GM12864 (cell line): ENCODE data around the gene ZNF365.

Source experiments
- DNase-seq: peaks from one replicate; pipeline ENCODE4 v3.0.0-alpha.2; 2011; ENCODE audit warnings: low read depth
- H3K4me3 ChIP-seq: 2 replicates; pipeline ENCODE4 v1.5.1; 2011; ENCODE audit warnings: mild to moderate bottlenecking, low read depth, low read length, control low read depth
- CTCF ChIP-seq: IDR thresholded peaks from 2 replicates; pipeline ENCODE4 v1.5.1; 2011; ENCODE audit warnings: low read depth, mild to moderate bottlenecking, moderate library complexity, low read length, control low read depth, inconsistent platforms; ENCODE audit errors: missing control alignments

Gene ZNF365

GRCh38 chr10:62373995-62374861 lies at the start of gene ZNF365:
ZNF365 (plus strand) TSS chr10:62374369; CDS start chr10:62376194, 1,825 bp downstream.
- H3K4me3 ChIP-seq, result no peak within 1 kb of the TSS; the same call in 1 of the 2 replicates
- TF ChIP-seq CTCF, result no peak
- DNase-seq, result no peak

- no peak overlapping the region for H3K4me3 ChIP-seq
- DNase-seq, result no peak
- no peak for TF ChIP-seq CTCF
These were observed 48.0 kb upstream of the ZNF365 start for GRCh38 chr10:62326176-62326575.

- no peak for TF ChIP-seq CTCF
- no peak for DNase-seq
- no peak overlapping the region for H3K4me3 ChIP-seq
These were observed 46.3 kb upstream of the ZNF365 start for GRCh38 chr10:62327885-62328284.

- H3K4me3 ChIP-seq, result no peak overlapping the region
- no peak for DNase-seq
- no peak for TF ChIP-seq CTCF
These were observed 44.0 kb upstream of the ZNF365 start for GRCh38 chr10:62330213-62330612.

GRCh38 chr10:62332406-62332805 lies 41.8 kb upstream of the ZNF365 start:
- TF ChIP-seq CTCF, result no peak
- no peak overlapping the region for H3K4me3 ChIP-seq
- no peak for DNase-seq

GRCh38 chr10:62333135-62333889 lies 40.9 kb upstream of the ZNF365 start:
- DNase-seq, result no peak
- H3K4me3 ChIP-seq, result no peak overlapping the region

More at GRCh38 chr10:62333135-62333889, 40.9 kb upstream of the ZNF365 start:
- TF ChIP-seq CTCF, result no peak
